MM.1S (cell line): Measurements from ENCODE around the gene PSORS1C2.

ENCODE experiments used
- CTCF ChIP-seq: fragments of 300-600 bp; sonication (generic); IDR thresholded peaks from 2 replicates; pipeline ENCODE4 v1.5.1; 2016; ENCODE audit warnings: antibody characterized with exemption, low read length, mixed read lengths
- EZH2phosphoT487 ChIP-seq: fragments of 300-600 bp; sonication (generic); IDR thresholded peaks from 2 replicates; pipeline ENCODE4 v1.6.1; 2018; ENCODE audit warnings: antibody characterized with exemption, low read length

- TF ChIP-seq CTCF (no peak), EZH2phosphoT487 (no peak)
Measured at GRCh38 chr6:31144970-31145340, 6.1 kb upstream of the PSORS1C2 start.
